Cerebellar cortex (tissue), 1 donor: ENCODE results near the gene IL16.
"Not testable (repeated sequence)": the region's sequence is repeated elsewhere in the genome, so short reads cannot be mapped to it uniquely, and the experiment has no call there.

Experiments used
- DNase-seq: peaks from one replicate; pipeline ENCODE4 v3.0.0-alpha.2; 2015; ENCODE audit warnings: low spot score

Gene IL16

GRCh38 chr15:81315452-81316175 is 118.9 kb downstream of the IL16 start:
- no peak for DNase-seq

GRCh38 chr15:81316267-81316666 is 119.6 kb downstream of the IL16 start:
- no peak for DNase-seq

- DNase-seq: no peak
Measured at GRCh38 chr15:81317642-81318017, 121.0 kb downstream of the IL16 start.

GRCh38 chr15:81321667-81322066 is 125.0 kb downstream of the IL16 start:
- no peak for DNase-seq

GRCh38 chr15:81322676-81323253 is 126.1 kb downstream of the IL16 start:
- no peak for DNase-seq

GRCh38 chr15:81323559-81323943 is 126.9 kb downstream of the IL16 start:
- no peak for DNase-seq

- peak; percentile 98 for DNase-seq
Measured at GRCh38 chr15:81323944-81324881, 127.5 kb downstream of the IL16 start, which contains the start of gene STARD5. STARD5 (minus strand) TSS chr15:81324141; CDS start chr15:81324099, 42 bp downstream.

- no peak for DNase-seq
Measured at GRCh38 chr15:81326466-81327212, 130.0 kb downstream of the IL16 start.

GRCh38 chr15:81327516-81327915 is 130.8 kb downstream of the IL16 start:
- DNase-seq: no peak

- DNase-seq: no peak
Measured at GRCh38 chr15:81329446-81329845, 132.8 kb downstream of the IL16 start.

- DNase-seq: no peak
Measured at GRCh38 chr15:81330366-81331090, 133.8 kb downstream of the IL16 start.

GRCh38 chr15:81331141-81331540 is 134.5 kb downstream of the IL16 start:
- DNase-seq: not testable (repeated sequence)

GRCh38 chr15:81331600-81331999 is 134.9 kb downstream of the IL16 start:
- no peak for DNase-seq

GRCh38 chr15:81332326-81332725 is 135.6 kb downstream of the IL16 start:
- no peak for DNase-seq

- no peak for DNase-seq
Measured at GRCh38 chr15:81333363-81333762, 136.7 kb downstream of the IL16 start.

- no peak for DNase-seq
Measured at GRCh38 chr15:81334768-81335435, 138.2 kb downstream of the IL16 start.

- DNase-seq: no peak
Measured at GRCh38 chr15:81335631-81336030, 139.0 kb downstream of the IL16 start.

GRCh38 chr15:81336568-81336967 is 139.9 kb downstream of the IL16 start:
- no peak for DNase-seq

- no peak for DNase-seq
Measured at GRCh38 chr15:81337241-81337640, 140.6 kb downstream of the IL16 start.

- no peak for DNase-seq
Measured at GRCh38 chr15:81337713-81338157, 141.1 kb downstream of the IL16 start.
